ENCODE measurements around the gene CYB5R3. TPM values are rescaled to one million over a fixed set of nuclear protein-coding genes. Genes with fewer than 3 reads are reported as not detected.

CYB5R3 gene
- total RNA-seq, 1 donor from 2014 or later, result 181 TPM

DNA sequence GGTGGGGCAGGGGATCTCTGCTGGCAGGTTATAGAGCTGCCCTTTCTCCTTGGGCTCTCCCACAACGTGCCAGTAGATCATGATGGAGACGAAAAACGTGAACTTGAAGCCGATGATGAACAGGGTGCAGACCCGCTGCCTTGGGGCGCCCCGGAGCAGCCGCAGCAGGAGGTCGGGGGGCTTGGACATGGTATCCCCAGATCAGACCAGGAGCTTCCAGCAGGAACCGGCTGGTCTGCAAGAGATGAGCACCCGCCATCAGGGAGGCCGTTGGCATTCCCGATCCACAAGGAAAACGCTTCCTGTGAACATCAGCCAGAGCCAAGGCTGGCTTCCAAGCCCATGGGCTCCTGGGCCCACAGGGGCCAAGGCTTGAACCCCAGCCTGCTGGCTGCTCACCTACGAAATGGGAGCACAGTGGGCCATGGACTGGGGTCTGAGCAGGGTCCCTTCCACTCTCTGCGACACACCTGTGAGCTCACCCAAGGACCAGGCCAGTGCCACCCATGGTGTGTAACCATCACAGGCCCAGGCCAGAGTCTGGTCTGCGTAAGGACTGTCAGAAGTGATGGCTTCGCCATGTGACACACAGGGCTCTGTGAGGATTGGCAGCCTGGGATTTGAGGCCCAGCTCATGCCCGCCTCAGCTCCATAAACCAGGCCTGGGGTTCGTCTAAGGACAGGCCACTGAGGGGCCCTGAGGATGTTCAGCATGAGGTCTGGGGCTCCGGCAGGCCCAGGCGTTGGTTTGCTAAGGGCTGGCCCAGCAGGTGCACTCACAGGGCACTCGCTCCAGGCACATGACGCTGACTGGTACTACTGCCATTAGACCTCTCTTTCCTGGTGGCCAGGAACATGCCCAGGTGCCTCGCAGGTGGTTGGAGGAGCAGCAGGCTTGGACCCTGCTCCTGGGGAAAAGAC lies 44.8 kb upstream of the CYB5R3 start:
- no peaks in the 10 kb centered on the region for H3K27me3 Mint-ChIP-seq (ENCODE audit: low read depth, unreplicated experiment)
- no peaks in the 10 kb centered on the region for H3K79me2 ChIP-seq (ENCODE audit: insufficient read depth, low read length)
- no peak overlapping the region for H3K9ac ChIP-seq (ENCODE audit: low read length)
- peaks cover 14% of the 10 kb centered on the region for H3K4me1 ChIP-seq (ENCODE audit: insufficient read depth, low read length)
- H3K36me3 Mint-ChIP-seq (ENCODE audit: low read depth, unreplicated experiment), result no peaks in the 10 kb centered on the region
- no peak overlapping the region for H3K4me3 Mint-ChIP-seq (ENCODE audit: unreplicated experiment)
- H3K27ac ChIP-seq (ENCODE audit: low read depth, low read length), result no peak overlapping the region
- DNase-seq (ENCODE audit: low read depth), result no peak
- H3K4me1 Mint-ChIP-seq (ENCODE audit: low read depth, unreplicated experiment), result peaks cover 2% of the 10 kb centered on the region
- H2AFZ ChIP-seq (ENCODE audit: low read depth, low read length), result no peak overlapping the region
- TF ChIP-seq EZH2 (IDR thresholded peaks at IDR 0.05; ENCODE audit: insufficient read depth, low read length), result no peak
- TF ChIP-seq, protein P1, sequence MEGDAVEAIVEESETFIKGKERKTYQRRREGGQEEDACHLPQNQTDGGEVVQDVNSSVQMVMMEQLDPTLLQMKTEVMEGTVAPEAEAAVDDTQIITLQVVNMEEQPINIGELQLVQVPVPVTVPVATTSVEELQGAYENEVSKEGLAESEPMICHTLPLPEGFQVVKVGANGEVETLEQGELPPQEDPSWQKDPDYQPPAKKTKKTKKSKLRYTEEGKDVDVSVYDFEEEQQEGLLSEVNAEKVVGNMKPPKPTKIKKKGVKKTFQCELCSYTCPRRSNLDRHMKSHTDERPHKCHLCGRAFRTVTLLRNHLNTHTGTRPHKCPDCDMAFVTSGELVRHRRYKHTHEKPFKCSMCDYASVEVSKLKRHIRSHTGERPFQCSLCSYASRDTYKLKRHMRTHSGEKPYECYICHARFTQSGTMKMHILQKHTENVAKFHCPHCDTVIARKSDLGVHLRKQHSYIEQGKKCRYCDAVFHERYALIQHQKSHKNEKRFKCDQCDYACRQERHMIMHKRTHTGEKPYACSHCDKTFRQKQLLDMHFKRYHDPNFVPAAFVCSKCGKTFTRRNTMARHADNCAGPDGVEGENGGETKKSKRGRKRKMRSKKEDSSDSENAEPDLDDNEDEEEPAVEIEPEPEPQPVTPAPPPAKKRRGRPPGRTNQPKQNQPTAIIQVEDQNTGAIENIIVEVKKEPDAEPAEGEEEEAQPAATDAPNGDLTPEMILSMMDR (IDR thresholded peaks at IDR 0.05; ENCODE audit: insufficient read depth, low read depth, low read length), result no peak
- no peaks in the 10 kb centered on the region for H4K20me1 ChIP-seq (ENCODE audit: insufficient read depth, low read length)
- H3K9me3 ChIP-seq (ENCODE audit: insufficient read depth, low read depth, low read length), result no peaks in the 10 kb centered on the region
- no peaks in the 10 kb centered on the region for H3K27me3 ChIP-seq (ENCODE audit: insufficient read depth, low read length)
- no peak for FAIRE-seq
- H3K4me3 ChIP-seq (ENCODE audit: insufficient read depth, low read depth, low read length), result no peak overlapping the region
- H3K27ac Mint-ChIP-seq (ENCODE audit: unreplicated experiment), result no peak overlapping the region
- H3K4me2 ChIP-seq (ENCODE audit: low read length), result no peak overlapping the region
- no peaks in the 10 kb centered on the region for H3K9me3 Mint-ChIP-seq (ENCODE audit: unreplicated experiment)
- no peaks in the 10 kb centered on the region for H3K36me3 ChIP-seq (ENCODE audit: insufficient read depth, low read length)

DNA sequence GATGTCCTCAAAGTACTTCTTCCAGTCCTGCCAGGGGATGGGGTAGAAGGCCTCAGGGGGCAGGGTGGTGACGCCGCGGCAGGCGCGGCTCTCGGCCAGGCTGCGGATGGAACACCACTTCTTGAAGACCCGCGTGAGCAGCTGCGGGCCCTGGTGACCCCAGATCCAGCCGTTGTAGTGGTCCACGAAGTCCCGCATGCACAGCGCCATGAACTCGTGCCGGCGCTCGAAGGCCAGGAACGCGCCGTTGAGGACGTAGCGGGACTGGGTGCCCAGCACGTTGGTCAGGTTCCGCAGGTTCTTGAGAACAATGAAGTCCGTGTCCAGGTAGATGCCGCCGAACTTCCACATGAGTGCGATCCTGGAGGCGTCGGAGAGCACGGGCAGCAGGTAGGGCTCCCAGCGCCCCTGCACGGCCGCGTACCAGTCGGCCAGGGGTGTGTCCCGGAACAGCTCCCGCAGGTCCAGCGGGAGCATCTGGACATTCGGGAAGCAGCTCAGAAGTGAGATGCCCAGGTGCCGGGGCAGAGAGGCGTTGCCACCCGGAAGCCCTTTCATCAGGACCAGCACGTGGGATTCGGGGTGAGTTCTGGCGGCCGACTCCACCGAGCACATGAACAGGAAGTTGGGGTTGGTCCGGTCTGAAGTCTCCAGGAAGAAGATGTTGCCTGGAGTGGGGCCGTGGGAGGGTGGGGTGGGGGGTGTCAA lies 44.0 kb upstream of the CYB5R3 start:
- peaks cover 8% of the 10 kb centered on the region for H3K4me1 Mint-ChIP-seq (ENCODE audit: low read depth, unreplicated experiment)
- no peaks in the 10 kb centered on the region for H3K9me3 Mint-ChIP-seq (ENCODE audit: unreplicated experiment)
- Histone ChIP-seq H3K27me3 (ENCODE audit: insufficient read depth, low read length) (no peaks in the 10 kb centered on the region), H3K27ac (ENCODE audit: low read depth, low read length) (no peak overlapping the region), H3K9ac (ENCODE audit: low read length) (no peak overlapping the region), H3K4me2 (ENCODE audit: low read length) (no peak overlapping the region), H3K4me1 (ENCODE audit: insufficient read depth, low read length) (peaks cover 21% of the 10 kb centered on the region), H3K79me2 (ENCODE audit: insufficient read depth, low read length) (no peaks in the 10 kb centered on the region), H3K36me3 (ENCODE audit: insufficient read depth, low read length) (no peaks in the 10 kb centered on the region), H4K20me1 (ENCODE audit: insufficient read depth, low read length) (no peaks in the 10 kb centered on the region), H3K9me3 (ENCODE audit: insufficient read depth, low read depth, low read length) (no peaks in the 10 kb centered on the region), H2AFZ (ENCODE audit: low read depth, low read length) (no peak overlapping the region), H3K4me3 (ENCODE audit: insufficient read depth, low read depth, low read length) (no peak overlapping the region)
- no peak overlapping the region for H3K4me3 Mint-ChIP-seq (ENCODE audit: unreplicated experiment)
- no peaks in the 10 kb centered on the region for H3K36me3 Mint-ChIP-seq (ENCODE audit: low read depth, unreplicated experiment)
- no peaks in the 10 kb centered on the region for H3K27me3 Mint-ChIP-seq (ENCODE audit: low read depth, unreplicated experiment)
- no peak for DNase-seq (ENCODE audit: low read depth)
- no peak for FAIRE-seq
- H3K27ac Mint-ChIP-seq (ENCODE audit: unreplicated experiment), result no peak overlapping the region
- TF ChIP-seq, protein P1 (IDR thresholded peaks at IDR 0.05; ENCODE audit: insufficient read depth, low read depth, low read length), result no peak
- TF ChIP-seq EZH2 (IDR thresholded peaks at IDR 0.05; ENCODE audit: insufficient read depth, low read length), result no peak

All from astrocyte (in vitro differentiated cells and primary cell).